GM21381 (cell line): Measurements from ENCODE around the gene GARIN3.

Experiments used
- ATAC-seq: cut with Tn5 transposase; IDR thresholded peaks from one replicate; pipeline ENCODE4 v1.9.1; 2021; ENCODE audit warnings: mild to moderate bottlenecking, moderate library complexity; ENCODE audit not compliant: unreplicated experiment

The GARIN3 gene

DNA sequence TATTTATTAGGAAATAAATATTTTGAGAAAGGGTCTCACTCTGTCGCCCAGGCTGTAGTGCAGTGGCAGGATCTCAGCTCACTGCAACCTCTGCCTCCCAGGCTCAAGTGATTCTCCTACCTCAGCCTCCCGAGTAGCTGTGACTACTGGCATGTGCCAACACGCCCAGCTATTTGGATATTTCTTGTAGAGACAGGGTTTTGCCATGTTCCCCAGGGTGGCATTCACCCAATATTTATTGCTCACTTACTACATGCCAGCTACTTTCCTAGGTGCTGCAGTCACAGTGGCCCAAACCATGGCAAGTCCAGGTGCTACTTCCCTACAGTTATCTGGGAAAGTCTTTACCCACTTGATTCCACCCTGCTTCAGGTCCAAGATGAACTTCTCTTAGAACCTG lies 15.1 kb downstream of the GARIN3 start:
- ATAC-seq, result no peak

DNA sequence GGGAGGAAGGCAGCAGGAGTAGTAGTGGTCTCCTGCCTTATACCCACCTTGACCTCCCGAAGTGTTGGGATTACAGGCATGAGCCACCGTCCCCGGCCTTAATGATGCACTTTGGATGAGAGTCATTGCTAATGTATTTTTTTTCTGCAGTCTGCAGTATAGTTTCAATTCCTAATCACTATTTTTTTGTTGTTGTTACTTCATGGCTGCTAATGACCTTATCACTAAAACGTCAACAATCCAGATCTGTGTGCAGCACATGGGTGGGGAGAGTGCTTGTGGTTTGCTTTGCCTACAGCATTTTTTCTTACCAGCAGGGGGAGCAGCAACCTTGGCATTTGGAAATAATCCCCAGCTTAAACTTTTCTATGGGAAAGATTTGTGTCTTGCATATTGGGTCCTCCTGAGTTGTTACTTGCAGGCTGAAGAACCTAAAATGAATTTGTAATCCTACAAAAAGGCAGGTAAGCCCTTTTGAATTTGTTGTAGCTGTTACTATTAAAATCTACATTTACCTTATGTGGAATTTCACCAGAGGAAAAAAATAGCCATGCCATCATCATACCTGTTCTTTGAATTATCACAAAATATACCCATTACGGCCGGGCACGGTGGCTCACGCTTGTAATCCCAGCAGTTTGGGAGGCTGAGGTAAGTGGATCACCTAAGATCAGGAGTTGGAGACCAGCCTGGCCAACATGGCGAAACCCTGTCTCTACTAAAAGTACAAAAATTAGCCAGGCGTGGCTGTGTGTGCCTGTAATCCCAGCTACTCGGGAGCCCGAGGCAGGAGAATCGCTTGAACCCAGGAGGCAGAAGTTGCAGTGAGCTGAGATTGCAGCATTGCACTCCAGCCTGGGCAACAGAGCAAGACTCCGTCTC lies 17.1 kb downstream of the GARIN3 start:
- peak; percentile 73 for ATAC-seq

DNA sequence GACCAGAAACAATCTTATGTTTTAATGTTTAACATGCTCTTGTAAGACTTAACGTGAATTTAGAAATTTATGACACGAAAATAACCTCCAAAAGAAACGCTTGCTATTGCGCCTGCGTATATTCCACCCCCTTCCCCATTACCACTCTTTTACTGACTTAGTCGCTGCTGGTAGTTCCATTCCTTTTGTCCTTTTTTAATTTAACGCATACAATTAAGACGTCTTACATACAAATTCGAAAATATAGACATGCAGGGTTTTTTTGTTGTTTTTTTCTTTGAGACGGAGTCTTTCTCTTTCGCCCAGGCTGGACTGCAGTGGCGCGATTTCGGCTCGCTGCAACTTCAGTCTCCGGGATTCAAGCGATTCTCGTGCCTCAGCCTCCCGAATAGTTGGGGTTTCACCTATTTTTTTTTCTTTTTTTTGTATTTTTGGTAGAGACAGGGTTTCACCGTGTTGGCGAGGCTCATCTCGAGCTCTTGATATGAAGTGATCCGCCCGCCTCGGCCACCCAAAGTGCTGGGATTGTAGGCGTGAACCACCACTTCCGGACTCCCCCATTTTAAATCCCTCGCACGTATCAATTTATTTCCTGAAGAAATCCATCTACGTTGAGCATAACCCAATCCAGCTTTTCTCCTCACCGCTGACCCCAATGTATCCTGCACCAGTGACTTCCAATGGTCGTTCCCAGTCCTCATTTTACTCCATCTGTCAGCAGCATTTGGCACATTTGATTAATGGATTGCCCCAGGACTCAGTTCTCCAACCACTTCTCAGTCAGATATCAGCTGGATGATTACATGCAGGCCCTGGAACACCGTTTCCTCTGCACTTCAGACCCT lies 22.7 kb downstream of the GARIN3 start:
- peak; percentile 39 for ATAC-seq

DNA sequence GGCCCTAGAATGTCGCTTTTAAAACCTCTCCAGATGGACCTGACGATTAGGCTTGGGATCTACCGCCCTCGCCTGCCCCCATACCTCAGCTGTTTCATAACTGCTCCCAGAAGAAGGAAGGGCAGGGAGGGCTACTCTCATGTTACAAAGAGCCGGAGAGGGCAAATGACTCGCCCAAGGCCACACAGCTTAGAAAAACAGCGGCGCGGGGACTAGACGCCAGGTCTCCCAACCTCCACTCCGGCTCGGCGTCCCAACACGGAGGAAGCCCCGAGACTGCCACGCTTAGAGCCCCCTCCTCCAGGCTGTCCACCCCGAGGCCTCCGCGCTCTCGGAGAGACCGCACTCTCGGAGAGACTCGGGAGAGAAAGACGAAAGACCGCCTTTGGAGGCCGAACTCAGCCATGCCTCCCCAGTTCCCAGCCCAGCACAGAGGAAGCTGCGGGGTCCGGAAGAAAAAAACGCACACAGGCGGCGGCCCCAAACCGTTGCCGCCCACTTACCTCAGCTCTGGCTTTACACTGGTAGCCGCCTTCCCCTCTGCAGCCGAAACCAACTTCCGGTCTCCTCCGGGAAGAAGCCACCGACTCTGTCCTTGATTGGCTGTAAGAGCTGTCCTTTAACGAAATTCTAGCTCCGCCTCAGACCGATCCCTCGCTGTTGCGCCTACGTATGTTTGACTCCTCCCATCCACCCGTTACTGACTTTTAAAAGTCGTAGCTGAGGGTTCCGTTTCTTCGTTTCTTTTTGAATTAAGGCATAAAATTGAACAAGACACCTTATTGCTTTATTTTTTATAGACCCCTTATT lies 23.5 kb downstream of the GARIN3 start, which contains the start of gene MED7:
Gene MED7, minus strand, starts transcription at position 549 of the 810 bp plus-strand sequence. CDS start 3,434 bp downstream, outside the sequence.
- ATAC-seq, result peak; percentile 99

DNA sequence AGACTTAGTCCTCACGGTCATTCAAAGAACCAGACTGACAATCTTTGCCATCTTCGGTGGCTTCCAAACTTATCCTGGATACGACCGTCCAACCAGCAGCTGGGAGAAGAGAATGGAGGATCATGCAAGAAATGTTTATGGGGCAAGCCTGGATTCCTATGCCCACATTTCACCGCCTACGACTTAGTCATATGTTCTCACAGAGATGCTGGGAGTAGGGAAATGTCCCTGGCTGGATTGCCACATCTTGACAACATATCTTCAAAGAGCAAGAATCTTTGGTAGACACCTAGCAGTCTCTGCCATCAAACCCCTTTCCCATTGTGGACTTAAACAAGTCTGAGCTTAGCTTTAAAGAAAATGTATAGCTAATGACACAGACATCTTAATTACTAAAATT lies 28.4 kb downstream of the GARIN3 start:
- ATAC-seq, result no peak

DNA sequence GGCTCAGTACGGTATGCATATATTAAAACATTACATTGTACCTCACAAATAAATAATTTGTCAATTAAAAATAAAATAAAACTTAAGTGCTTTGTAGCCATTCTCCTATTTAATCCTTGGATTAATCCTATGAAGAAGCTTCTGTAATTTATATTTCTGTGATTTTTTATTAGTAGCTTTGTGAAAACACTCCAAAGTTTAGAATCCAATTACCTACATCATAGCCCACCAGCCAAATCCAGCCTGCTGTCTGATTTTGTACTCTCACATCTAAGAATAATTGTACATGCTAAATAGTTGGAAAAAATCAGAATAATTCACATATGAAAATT lies 33.8 kb downstream of the GARIN3 start:
- no peak for ATAC-seq

DNA sequence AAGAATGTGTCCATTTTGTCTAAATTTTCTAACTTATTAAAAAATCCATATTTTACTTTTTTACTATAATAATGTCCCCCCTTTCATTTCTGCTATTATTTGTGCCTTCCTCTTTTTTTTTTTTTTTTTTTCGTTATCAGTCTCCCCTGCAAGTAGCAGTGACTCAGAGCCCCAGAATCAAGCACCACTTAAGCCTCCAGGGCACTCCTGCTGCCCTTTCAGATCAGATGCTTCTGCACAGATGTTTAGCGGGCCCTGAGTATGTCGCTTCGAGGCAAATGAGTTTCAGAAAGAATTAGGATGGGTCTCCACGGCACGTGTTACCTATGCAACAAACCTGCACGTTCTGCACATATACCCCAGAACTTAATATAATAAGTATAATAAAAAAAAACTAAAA lies 35.1 kb downstream of the GARIN3 start:
- no peak for ATAC-seq

DNA sequence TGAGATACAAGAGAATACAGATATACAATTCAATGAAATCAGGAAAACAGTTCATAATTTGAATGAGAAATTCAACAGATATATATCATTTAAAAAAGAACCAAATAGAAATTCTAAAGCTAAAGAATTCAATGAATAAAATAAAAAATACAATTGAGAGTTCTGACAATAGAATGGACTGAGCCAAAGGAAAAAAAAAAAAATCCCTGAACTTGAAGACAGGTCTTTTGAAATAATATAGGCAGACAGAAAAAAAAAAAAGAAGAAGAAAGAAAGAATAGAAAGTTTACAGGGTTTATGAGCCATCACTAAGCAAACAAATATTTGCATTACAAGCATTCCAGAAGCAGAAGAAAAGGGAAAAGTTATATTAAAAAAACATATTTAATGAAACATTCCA lies 44.4 kb downstream of the GARIN3 start:
- no peak for ATAC-seq

DNA sequence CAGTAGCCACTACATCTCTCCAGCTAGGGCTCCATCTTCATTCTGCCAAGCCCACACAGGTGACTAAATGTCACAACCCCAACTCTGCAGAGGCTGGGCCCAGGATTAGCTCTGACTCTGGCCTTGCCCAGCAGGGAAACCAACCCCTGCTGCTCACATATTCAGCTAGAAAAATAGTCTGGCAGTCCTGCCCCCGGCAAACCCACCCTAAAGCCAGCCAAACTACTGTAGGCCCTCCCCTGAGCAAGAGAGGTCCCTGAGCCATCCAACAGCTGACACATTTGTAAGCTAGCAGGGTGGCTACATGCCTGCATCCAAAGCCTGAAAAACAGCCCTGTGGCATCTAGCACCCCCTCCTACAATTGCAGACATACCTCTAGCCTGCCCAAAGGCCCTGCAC lies 46.0 kb downstream of the GARIN3 start:
- ATAC-seq, result no peak

DNA sequence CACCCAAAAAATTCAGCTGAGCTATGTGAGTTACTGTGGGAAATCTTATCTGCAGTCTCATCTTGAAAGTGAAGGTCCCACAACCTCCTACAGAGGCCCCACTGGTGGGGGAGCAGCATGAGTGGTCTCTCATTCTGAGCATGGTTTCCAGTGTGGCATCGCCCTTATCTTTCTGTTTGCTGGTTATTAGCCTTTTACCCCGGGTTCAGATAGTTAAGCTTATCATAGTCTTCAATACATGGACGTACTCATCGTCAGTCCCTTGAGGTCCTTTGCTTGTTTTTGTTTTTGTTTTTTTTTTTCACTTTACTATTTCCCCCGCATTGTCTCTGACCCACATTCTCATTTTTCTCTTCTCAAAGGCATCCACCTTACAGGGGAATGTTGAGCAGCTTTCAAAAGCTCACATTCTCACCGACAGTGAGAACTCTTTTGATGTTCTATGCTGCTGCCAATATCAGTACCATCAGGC lies 49.5 kb downstream of the GARIN3 start:
- ATAC-seq, result peak; percentile 60

DNA sequence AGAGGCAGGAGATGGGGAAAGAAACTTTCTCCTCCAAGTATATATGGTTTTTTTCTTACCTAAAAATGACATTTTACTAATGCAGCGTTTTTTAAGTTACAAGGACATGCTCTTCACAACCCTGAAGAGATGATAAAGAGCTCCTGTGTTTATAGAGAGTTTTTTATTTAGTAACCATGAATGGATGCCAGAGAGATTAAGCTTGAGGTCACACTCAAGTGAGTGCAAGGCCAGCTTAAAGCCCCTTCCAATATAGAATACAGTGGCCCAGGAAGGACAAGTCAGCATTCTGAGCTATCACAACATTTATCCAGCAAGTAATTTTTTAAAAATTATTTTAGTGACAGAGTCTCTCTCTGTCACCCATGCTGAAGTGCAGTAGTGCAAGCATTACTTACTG lies 50.6 kb downstream of the GARIN3 start:
- no peak for ATAC-seq

DNA sequence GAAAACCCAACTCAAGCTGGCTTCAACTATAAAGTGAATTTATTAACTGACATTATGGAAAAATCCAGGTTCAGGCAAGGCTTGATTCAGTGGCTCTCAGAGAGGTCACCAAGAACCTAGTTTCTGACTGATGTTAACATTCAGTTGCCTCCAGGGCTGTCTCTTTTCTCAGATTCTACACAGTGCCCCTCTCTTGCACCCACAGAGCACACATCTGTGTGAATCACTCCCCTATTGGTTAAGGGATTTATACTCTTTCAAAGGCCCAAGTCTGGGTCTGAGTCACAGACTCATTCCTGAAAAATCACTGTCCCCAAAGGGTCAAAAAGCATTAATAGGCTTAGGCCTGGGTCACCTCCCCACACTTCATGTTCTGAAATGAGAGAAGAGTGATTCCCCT lies 51.1 kb downstream of the GARIN3 start:
- no peak for ATAC-seq

DNA sequence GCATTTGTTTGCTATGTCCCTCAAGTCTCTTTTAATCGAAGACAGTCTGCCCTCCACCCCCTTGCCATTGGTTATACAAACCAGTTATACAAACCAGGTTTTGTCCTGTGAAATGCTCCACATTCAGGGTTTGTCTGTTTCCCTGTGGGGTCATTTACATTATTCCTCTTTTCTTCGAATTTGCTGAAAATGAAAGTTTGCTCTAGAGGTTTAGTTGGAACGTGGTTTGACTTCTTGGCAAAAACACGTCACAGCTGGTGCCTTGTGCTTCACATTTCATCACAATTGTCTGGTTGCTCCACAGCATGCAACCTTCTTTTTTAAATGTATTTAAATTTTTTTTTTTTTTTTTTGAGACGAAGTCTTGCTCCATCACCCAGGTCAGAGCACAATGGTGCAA lies 53.1 kb downstream of the GARIN3 start:
- ATAC-seq, result no peak
